ENCODE data around the gene SNAP29.
"Not testable (repeated sequence)": the region's sequence is repeated elsewhere in the genome, so short reads cannot be mapped to it uniquely, and the experiment has no call there.

The SNAP29 gene

GRCh38 chr22:20935049-20935448 is 76.2 kb downstream of the SNAP29 start:
- not testable (repeated sequence) for DNase-seq

- DNase-seq, result not testable (repeated sequence)
Observed at GRCh38 chr22:20935780-20936539, 77.2 kb downstream of the SNAP29 start.

- no peak for DNase-seq
Observed at GRCh38 chr22:20937031-20937793, 78.4 kb downstream of the SNAP29 start.

GRCh38 chr22:20937794-20938671 is 79.2 kb downstream of the SNAP29 start:
- DNase-seq, result no peak

GRCh38 chr22:20939457-20940185 is 80.8 kb downstream of the SNAP29 start:
- DNase-seq, result not testable (repeated sequence)

GRCh38 chr22:20940186-20940651 is 81.4 kb downstream of the SNAP29 start:
- no peak for DNase-seq
